MG63 (cell line): ENCODE data around the gene ANKRD16. TPM values are rescaled to one million over a fixed set of nuclear protein-coding genes. Genes with fewer than 3 reads are reported as not detected.
A peak's percentile ranks its signal among the peaks of the same experiment; 100 is the strongest.

Source experiments
- DNase-seq: peaks from one replicate; pipeline ENCODE4 v3.0.0-alpha.2; 2020
- H3K27me3 ChIP-seq: fragments of 250-450 bp; sonication (Bioruptor Pico); 2 replicates; pipeline ENCODE4 v1.5.1; 2020; ENCODE audit warnings: mild to moderate bottlenecking, moderate library complexity
- H3K36me3 ChIP-seq: fragments of 250-450 bp; sonication (Bioruptor Pico); 2 replicates; pipeline ENCODE4 v1.5.1; 2020; ENCODE audit warnings: mild to moderate bottlenecking, moderate library complexity
- H3K4me3 ChIP-seq: fragments of 250-450 bp; sonication (Bioruptor Pico); 2 replicates; pipeline ENCODE4 v1.5.1; 2020; ENCODE audit warnings: mild to moderate bottlenecking, moderate library complexity
- H3K9me3 ChIP-seq: fragments of 250-450 bp; sonication (Bioruptor Pico); 2 replicates; pipeline ENCODE4 v1.5.1; 2020; ENCODE audit warnings: mild to moderate bottlenecking, moderate library complexity
- total RNA-seq: library from RNA; depleted of rRNA; stranded (reverse); fragments of >200 nt; shearing (Covaris generic); gene quantifications from 2 replicates; pipeline ENCODE4 v1.2.3, GENCODE V29; 2014; ENCODE audit warnings: low replicate concordance; rRNA removed

The ANKRD16 gene
- 7.4 and 12.2 TPM in 2 replicates for total RNA-seq

DNA sequence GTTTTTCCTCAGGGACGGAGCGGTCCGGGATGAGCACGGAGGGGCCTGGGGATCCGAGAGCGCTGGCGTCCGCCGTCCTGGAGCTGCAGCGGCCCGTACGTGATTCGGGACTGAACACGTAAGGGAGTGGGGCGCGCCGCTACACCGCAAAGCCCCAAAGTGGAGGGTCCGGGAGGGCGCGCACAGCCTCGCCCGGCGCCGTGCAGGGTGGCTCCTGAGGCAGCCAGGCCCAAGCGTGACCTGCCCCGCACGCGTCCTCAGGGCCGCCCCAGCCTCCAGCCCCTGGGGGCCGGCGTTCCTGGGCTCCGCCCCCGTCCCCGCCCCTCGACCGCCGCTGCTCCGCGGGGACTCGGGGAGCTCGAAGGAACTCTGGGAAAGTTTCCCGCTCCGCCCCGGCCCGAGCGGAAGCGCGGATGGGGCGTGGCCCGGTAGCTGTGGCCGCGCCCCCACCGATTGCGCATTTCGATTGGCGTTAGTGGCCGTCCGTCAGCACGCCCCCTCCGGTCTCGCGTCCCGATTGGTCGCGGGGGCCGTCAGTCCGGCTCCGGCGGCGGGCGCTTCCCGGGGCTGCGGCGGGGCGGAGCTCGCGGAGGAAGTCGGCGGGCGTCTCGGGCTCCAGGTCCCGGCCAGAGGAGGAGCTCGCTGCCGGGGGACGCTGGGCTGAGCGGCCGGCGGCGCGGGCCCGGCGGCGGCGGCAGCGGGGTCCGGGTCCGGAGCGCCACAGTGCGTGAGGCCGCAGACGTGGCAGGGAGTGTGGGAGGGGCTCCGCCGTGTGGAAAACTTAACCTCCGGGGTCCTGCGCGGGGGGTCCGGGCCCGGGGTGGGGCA, at the start of gene ANKRD16, which contains the start of gene FBH1:
ANKRD16 (minus strand) TSS at position 270 of the 828 bp plus-strand sequence. CDS start 539 bp downstream, outside the sequence.
FBH1 (plus strand) TSS at position 620 of the 828 bp plus-strand sequence; CDS start at position 723, 103 bp downstream.
- peak within 1 kb of the TSS; percentile 93 for H3K4me3 ChIP-seq
- peaks cover 54% of the 10 kb centered on the region for H3K36me3 ChIP-seq
- H3K9me3 ChIP-seq: no peaks in the 10 kb centered on the region
- DNase-seq: peak; percentile 97
- H3K27me3 ChIP-seq: no peaks in the 10 kb centered on the region

GRCh38 chr10:5938291-5938690, 48.6 kb upstream of the ANKRD16 start:
- H3K36me3 ChIP-seq: peaks cover 31% of the 10 kb centered on the region
- H3K4me3 ChIP-seq: no peak overlapping the region
- no peaks in the 10 kb centered on the region for H3K27me3 ChIP-seq
- no peak for DNase-seq
- no peaks in the 10 kb centered on the region for H3K9me3 ChIP-seq

- no peaks in the 10 kb centered on the region for H3K9me3 ChIP-seq
- H3K4me3 ChIP-seq: no peak overlapping the region
- no peaks in the 10 kb centered on the region for H3K27me3 ChIP-seq
- H3K36me3 ChIP-seq: peaks cover 41% of the 10 kb centered on the region
- no peak for DNase-seq
These were observed 47.3 kb upstream of the ANKRD16 start for GRCh38 chr10:5937016-5937415.

GRCh38 chr10:5935628-5936027, 45.9 kb upstream of the ANKRD16 start:
- no peak for DNase-seq
- Histone ChIP-seq H3K4me3 (no peak overlapping the region), H3K36me3 (peaks cover 55% of the 10 kb centered on the region), H3K27me3 (no peaks in the 10 kb centered on the region), H3K9me3 (no peaks in the 10 kb centered on the region)

DNA sequence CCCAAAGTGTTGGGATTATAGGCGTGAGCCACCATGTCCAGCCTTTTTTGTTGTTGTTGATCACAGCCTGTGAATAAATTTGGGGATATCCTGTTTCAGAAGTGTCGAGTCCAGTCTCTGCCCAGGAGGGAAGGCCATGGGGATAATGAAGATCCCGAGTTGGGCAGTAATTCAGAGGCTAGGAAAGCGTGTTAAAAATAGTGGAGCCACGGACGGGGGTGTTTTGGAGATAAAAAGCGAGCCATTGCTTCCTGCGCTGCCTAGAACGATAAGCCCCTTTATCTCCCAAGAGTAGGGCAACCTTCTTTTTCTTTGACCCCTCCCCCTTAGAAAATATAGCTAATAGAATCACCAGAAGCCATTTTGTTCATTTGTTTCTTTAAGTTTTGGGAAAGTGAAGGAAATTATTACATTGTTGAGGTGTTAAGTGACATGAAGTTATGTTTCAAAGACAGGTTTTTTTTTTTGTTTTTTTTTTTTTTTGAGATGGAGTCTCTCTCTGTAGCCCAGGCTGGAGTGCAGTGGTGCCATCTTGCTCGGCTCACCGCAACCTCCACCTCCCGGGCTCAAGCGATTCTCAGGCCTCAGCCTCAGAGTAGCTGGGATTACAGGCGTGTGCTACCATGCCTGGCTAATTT, 44.3 kb upstream of the ANKRD16 start:
- Histone ChIP-seq H3K4me3 (no peak overlapping the region), H3K27me3 (no peaks in the 10 kb centered on the region), H3K9me3 (no peaks in the 10 kb centered on the region), H3K36me3 (peaks cover 71% of the 10 kb centered on the region)
- DNase-seq: no peak

GRCh38 chr10:5932345-5932744, 42.7 kb upstream of the ANKRD16 start:
- no peak for DNase-seq
- Histone ChIP-seq H3K36me3 (peaks cover 76% of the 10 kb centered on the region), H3K4me3 (no peak overlapping the region), H3K9me3 (no peaks in the 10 kb centered on the region), H3K27me3 (no peaks in the 10 kb centered on the region)

DNA sequence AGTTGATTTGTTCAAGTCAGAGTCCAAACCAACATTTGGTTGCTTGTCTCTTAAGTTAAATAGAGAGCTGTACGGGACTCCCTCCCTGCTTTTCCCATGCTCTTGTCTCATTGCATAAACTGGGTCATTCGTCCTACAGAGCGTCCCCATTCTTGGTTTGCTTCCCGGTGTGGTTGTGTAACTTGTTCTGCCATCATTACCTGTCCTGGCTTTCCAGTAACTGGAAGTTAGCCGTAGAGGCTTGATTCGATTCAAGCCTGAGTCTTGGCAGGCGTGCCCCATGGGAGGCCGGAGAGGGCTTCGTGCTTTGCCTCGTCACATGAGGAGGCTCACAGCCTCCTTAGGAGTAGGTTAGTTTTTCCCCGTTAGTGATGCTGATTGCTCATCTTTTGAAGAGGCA, 40.6 kb upstream of the ANKRD16 start:
- Histone ChIP-seq H3K27me3 (no peaks in the 10 kb centered on the region), H3K36me3 (peaks cover 73% of the 10 kb centered on the region), H3K4me3 (no peak overlapping the region), H3K9me3 (no peaks in the 10 kb centered on the region)
- DNase-seq: no peak

GRCh38 chr10:5929442-5929841, 39.7 kb upstream of the ANKRD16 start:
- Histone ChIP-seq H3K36me3 (peaks cover 74% of the 10 kb centered on the region), H3K9me3 (no peaks in the 10 kb centered on the region), H3K27me3 (no peaks in the 10 kb centered on the region), H3K4me3 (no peak overlapping the region)
- DNase-seq: no peak

- H3K4me3 ChIP-seq: no peak overlapping the region
- peaks cover 80% of the 10 kb centered on the region for H3K36me3 ChIP-seq
- DNase-seq: peak; percentile 82
- H3K27me3 ChIP-seq: no peaks in the 10 kb centered on the region
- H3K9me3 ChIP-seq: no peaks in the 10 kb centered on the region
These were observed 37.6 kb upstream of the ANKRD16 start for GRCh38 chr10:5927306-5927705.

DNA sequence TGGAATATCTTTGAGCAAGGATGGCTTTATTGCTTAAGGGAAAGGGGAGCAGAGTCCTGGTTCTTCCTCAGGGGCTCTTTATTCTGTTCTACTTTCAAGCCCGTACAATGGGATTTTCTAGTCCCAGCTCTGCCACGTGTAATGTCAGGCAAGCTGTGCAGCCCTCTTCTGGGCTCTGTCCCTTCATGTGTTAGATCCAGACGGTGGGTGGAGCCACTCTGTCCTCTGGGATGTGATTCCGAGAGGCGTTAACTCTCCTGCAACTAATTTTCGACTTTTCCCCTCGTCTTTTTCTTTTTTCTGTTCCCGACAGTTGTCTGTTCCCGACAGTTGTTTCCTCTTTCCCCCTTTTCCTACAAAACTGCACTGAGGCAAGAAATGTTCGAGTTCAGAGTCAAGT, 35.2 kb upstream of the ANKRD16 start:
- Histone ChIP-seq H3K36me3 (peaks cover 72% of the 10 kb centered on the region), H3K27me3 (no peaks in the 10 kb centered on the region), H3K4me3 (no peak overlapping the region), H3K9me3 (no peaks in the 10 kb centered on the region)
- no peak for DNase-seq

GRCh38 chr10:5921746-5922145, 32.1 kb upstream of the ANKRD16 start:
- Histone ChIP-seq H3K4me3 (no peak overlapping the region), H3K27me3 (no peaks in the 10 kb centered on the region), H3K36me3 (peaks cover 74% of the 10 kb centered on the region), H3K9me3 (no peaks in the 10 kb centered on the region)
- DNase-seq: no peak

- Histone ChIP-seq H3K4me3 (no peak overlapping the region), H3K27me3 (no peaks in the 10 kb centered on the region), H3K36me3 (peaks cover 70% of the 10 kb centered on the region), H3K9me3 (no peaks in the 10 kb centered on the region)
- no peak for DNase-seq
These were observed 29.9 kb upstream of the ANKRD16 start for GRCh38 chr10:5919568-5919967.

GRCh38 chr10:5918763-5919162, 29.1 kb upstream of the ANKRD16 start:
- H3K36me3 ChIP-seq: peaks cover 74% of the 10 kb centered on the region
- no peak for DNase-seq
- H3K27me3 ChIP-seq: no peaks in the 10 kb centered on the region
- no peak overlapping the region for H3K4me3 ChIP-seq
- no peaks in the 10 kb centered on the region for H3K9me3 ChIP-seq

DNA sequence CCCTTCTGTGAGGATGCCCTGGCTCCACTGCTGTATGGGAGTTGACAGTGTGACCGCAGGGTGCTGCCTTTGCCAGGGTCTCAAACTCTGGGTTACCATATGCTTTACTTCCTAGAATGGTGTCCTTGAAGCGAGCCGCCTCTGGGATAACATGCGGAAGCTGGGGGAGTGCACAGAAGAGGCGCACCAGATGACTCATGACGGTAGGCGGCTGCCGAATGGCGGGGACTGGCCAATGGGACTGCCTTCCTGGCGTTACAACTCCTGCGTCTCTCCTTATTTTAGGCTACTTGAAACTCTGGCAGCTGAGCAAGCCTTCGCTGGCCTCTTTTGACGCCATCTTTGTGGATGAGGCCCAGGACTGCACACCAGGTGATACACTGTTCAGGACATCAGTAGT, 27.6 kb upstream of the ANKRD16 start:
- Histone ChIP-seq H3K27me3 (no peaks in the 10 kb centered on the region), H3K9me3 (no peaks in the 10 kb centered on the region), H3K36me3 (peaks cover 70% of the 10 kb centered on the region), H3K4me3 (no peak overlapping the region)
- no peak for DNase-seq

- H3K4me3 ChIP-seq: no peak overlapping the region
- no peaks in the 10 kb centered on the region for H3K27me3 ChIP-seq
- no peaks in the 10 kb centered on the region for H3K9me3 ChIP-seq
- no peak for DNase-seq
- H3K36me3 ChIP-seq: peaks cover 70% of the 10 kb centered on the region
These were observed 25.8 kb upstream of the ANKRD16 start for GRCh38 chr10:5915451-5915850.

- H3K36me3 ChIP-seq: peaks cover 70% of the 10 kb centered on the region
- no peak for DNase-seq
These were observed 24.0 kb upstream of the ANKRD16 start for GRCh38 chr10:5913736-5914135.

GRCh38 chr10:5911670-5912069, 22.0 kb upstream of the ANKRD16 start:
- DNase-seq: no peak
- Histone ChIP-seq H3K36me3 (peaks cover 59% of the 10 kb centered on the region), H3K9me3 (no peaks in the 10 kb centered on the region), H3K27me3 (no peaks in the 10 kb centered on the region), H3K4me3 (no peak overlapping the region)

More at GRCh38 chr10:5913736-5914135, 24.0 kb upstream of the ANKRD16 start:
- no peaks in the 10 kb centered on the region for H3K9me3 ChIP-seq
- no peaks in the 10 kb centered on the region for H3K27me3 ChIP-seq
- H3K4me3 ChIP-seq: no peak overlapping the region
